Activated CD8-positive, alpha-beta memory T cell treated with anti-CD3 and anti-CD28 coated beads, Interleukin-2, amount 50 U/mL, for 48 hours (primary cell): ENCODE data around the gene KCTD16.

Experiments used
- DNase-seq: peaks from one replicate; pipeline ENCODE4 v3.0.0-alpha.2; 2020

KCTD16 gene

GRCh38 chr5:144297081-144297480 is 126.4 kb downstream of the KCTD16 start:
- DNase-seq: no peak

- no peak for DNase-seq
Measured at GRCh38 chr5:144298658-144299057, 128.0 kb downstream of the KCTD16 start.

GRCh38 chr5:144304688-144305087 is 134.0 kb downstream of the KCTD16 start:
- DNase-seq: no peak

GRCh38 chr5:144307736-144308135 is 137.1 kb downstream of the KCTD16 start:
- no peak for DNase-seq

- no peak for DNase-seq
Measured at GRCh38 chr5:144308174-144308573, 137.5 kb downstream of the KCTD16 start.

- no peak for DNase-seq
Measured at GRCh38 chr5:144308906-144309670, 138.4 kb downstream of the KCTD16 start.

GRCh38 chr5:144310621-144311020 is 139.9 kb downstream of the KCTD16 start:
- no peak for DNase-seq

- no peak for DNase-seq
Measured at GRCh38 chr5:144313147-144313726, 142.6 kb downstream of the KCTD16 start.

- no peak for DNase-seq
Measured at GRCh38 chr5:144315026-144315425, 144.4 kb downstream of the KCTD16 start.

- DNase-seq: no peak
Measured at GRCh38 chr5:144315994-144316634, 145.4 kb downstream of the KCTD16 start.

- no peak for DNase-seq
Measured at GRCh38 chr5:144318011-144318410, 147.3 kb downstream of the KCTD16 start.

GRCh38 chr5:144318460-144318859 is 147.8 kb downstream of the KCTD16 start:
- DNase-seq: no peak

GRCh38 chr5:144323181-144323580 is 152.5 kb downstream of the KCTD16 start:
- DNase-seq: no peak

GRCh38 chr5:144325532-144325931 is 154.9 kb downstream of the KCTD16 start:
- DNase-seq: no peak

- DNase-seq: no peak
Measured at GRCh38 chr5:144328494-144328893, 157.8 kb downstream of the KCTD16 start.

GRCh38 chr5:144328980-144329379 is 158.3 kb downstream of the KCTD16 start:
- DNase-seq: no peak

- no peak for DNase-seq
Measured at GRCh38 chr5:144329681-144330080, 159.0 kb downstream of the KCTD16 start.

GRCh38 chr5:144331361-144331760 is 160.7 kb downstream of the KCTD16 start:
- no peak for DNase-seq

GRCh38 chr5:144332265-144332664 is 161.6 kb downstream of the KCTD16 start:
- DNase-seq: no peak

GRCh38 chr5:144333336-144333920 is 162.8 kb downstream of the KCTD16 start:
- no peak for DNase-seq

- no peak for DNase-seq
Measured at GRCh38 chr5:144335561-144335960, 164.9 kb downstream of the KCTD16 start.

GRCh38 chr5:144336191-144336961 is 165.7 kb downstream of the KCTD16 start:
- DNase-seq: no peak

GRCh38 chr5:144352330-144352729 is 181.7 kb downstream of the KCTD16 start:
- no peak for DNase-seq
